Measurements from ENCODE around the gene ARID5A. TPM values are rescaled to one million over a fixed set of nuclear protein-coding genes. Genes with fewer than 3 reads are reported as not detected.
A peak's percentile ranks its signal among the peaks of the same experiment; 100 is the strongest.

Gene ARID5A, protein sequence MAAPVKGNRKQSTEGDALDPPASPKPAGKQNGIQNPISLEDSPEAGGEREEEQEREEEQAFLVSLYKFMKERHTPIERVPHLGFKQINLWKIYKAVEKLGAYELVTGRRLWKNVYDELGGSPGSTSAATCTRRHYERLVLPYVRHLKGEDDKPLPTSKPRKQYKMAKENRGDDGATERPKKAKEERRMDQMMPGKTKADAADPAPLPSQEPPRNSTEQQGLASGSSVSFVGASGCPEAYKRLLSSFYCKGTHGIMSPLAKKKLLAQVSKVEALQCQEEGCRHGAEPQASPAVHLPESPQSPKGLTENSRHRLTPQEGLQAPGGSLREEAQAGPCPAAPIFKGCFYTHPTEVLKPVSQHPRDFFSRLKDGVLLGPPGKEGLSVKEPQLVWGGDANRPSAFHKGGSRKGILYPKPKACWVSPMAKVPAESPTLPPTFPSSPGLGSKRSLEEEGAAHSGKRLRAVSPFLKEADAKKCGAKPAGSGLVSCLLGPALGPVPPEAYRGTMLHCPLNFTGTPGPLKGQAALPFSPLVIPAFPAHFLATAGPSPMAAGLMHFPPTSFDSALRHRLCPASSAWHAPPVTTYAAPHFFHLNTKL
- total RNA-seq (2016; rRNA removed; fragmentation: Illumina TruSeq; extraction: Trizol) (8.0 and 9.5 TPM in 2 replicates), polyA plus RNA-seq (2011; rRNA removed) (6.0 and 7.4 TPM in 2 replicates), polyA minus RNA-seq (2011; rRNA and poly(A)+ RNA removed; ENCODE audit: low replicate concordance) (1.4 and 6.4 TPM in 2 replicates), Bru-seq, nascent RNA (percentile 52 among the genes with signal in this experiment), BruChase-seq, experiment 1, labeled RNA remaining after a 6-hour chase (percentile 51 among the genes with signal in this experiment), BruChase-seq, experiment 2, labeled RNA remaining after a 2-hour chase (percentile 52 among the genes with signal in this experiment)
- total RNA-seq (2016; cell fraction: cytosol; rRNA removed; fragmentation: Illumina TruSeq; extraction: Trizol; ENCODE audit: low read depth): 2.9 and 3.5 TPM in 2 replicates
- total RNA-seq (2016; cell fraction: insoluble cytoplasmic fraction; rRNA removed; fragmentation: Illumina TruSeq; extraction: Trizol): 8.1 and 9.8 TPM in 2 replicates
- 6.9 and 8.7 TPM in 2 replicates for total RNA-seq (2016; cell fraction: membrane; rRNA removed; fragmentation: Illumina TruSeq; extraction: Trizol)
- 7.0 and 7.5 TPM in 2 replicates for total RNA-seq (2016; cell fraction: nucleus; rRNA removed; fragmentation: Illumina TruSeq; extraction: Trizol)
- 3.4 and 7.0 TPM in 2 replicates for polyA plus RNA-seq (2011; cell fraction: cytosol; rRNA removed)
- polyA plus RNA-seq (2011; cell fraction: nucleus; rRNA removed): 11.9 and 13.3 TPM in 2 replicates
- 4.7 and 5.3 TPM in 2 replicates for polyA plus RNA-seq (2012)
- 3.1 and 4.1 TPM in 2 replicates for polyA plus RNA-seq (2016; cell fraction: cytosol; fragmentation: Illumina TruSeq; extraction: Trizol; ENCODE audit: low read depth)
- polyA plus RNA-seq (2016; cell fraction: insoluble cytoplasmic fraction; fragmentation: Illumina TruSeq; extraction: Trizol; ENCODE audit: low read depth): 9.9 and 12.2 TPM in 2 replicates
- polyA plus RNA-seq (2016; cell fraction: membrane; fragmentation: Illumina TruSeq; extraction: Trizol; ENCODE audit: low read depth): 6.1 and 8.5 TPM in 2 replicates
- polyA plus RNA-seq (2016; cell fraction: nucleus; fragmentation: Illumina TruSeq; extraction: Trizol; ENCODE audit: insufficient read depth, low read depth): 12.7 and 13.7 TPM in 2 replicates
- polyA minus RNA-seq (2011; cell fraction: cytosol; rRNA and poly(A)+ RNA removed): 3.0 and 4.0 TPM in 2 replicates
- polyA minus RNA-seq (2011; cell fraction: nucleus; rRNA and poly(A)+ RNA removed): 3.2 and 4.2 TPM in 2 replicates
- long read RNA-seq, experiment 1, transcript ARID5A-201 (7 exons, 2,188 nt): major isoform, 6 of 31 reads
- long read RNA-seq, experiment 1, transcript ARID5A-202 (6 exons, 2,038 nt): major isoform, 6 of 31 reads
- long read RNA-seq, experiment 1, partial matches to known transcripts: 14 of 31 reads
- long read RNA-seq, experiment 1, other reads (novel, unspliced or antisense): 4 of 31 reads
- long read RNA-seq, experiment 2, partial matches to known transcripts: 22 of 26 reads
- long read RNA-seq, experiment 2, other reads (novel, unspliced or antisense): 2 of 26 reads

DNA sequence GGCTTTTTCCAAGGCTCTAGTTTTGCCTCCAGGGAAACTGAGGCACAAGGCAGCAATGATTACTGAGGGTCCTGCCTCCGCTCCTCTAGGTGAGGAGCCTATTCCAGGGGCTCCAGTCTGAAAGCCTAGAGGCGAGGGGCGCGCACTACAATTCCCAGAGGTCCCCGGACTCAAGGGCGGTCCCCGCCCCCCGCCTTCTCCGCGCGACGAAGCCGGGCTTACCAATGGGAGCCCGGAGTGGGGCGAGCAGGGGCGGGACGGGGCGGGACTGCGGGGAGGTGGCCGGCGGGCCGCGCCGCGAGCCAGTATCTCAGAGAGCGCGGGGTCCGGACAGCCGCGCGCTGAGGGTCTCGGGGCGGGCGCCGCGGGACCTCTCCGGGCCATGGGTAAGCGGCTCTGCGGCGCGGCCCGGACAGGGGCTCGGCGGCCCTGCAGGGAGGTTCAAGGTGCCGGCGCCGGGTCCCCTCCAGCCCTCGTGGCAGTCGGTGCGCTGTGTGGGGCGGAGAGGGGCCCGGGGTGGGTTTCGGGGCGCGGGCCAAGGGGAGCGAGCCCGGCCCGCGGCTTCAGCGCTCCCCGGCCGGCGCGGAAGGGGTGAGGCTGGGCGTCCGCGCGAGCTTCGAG, at the start of gene ARID5A:
TSS of gene ARID5A (plus strand) at position 308 of the 621 bp plus-strand sequence. CDS start at position 383, 75 bp downstream.
- peak within 1 kb of the TSS; percentile 45 for H3K9ac ChIP-seq (ENCODE audit: insufficient read depth, low read depth, low read length)
- TF ChIP-seq RBFOX2 (IDR thresholded peaks at IDR 0.05; ENCODE audit: low read depth, low read length) (peak; percentile 80), ZBTB42 (CRISPR knock-in tag; IDR thresholded peaks at IDR 0.05) (peak; percentile 46; the same call in 1 of the 2 replicates), HNRNPLL (IDR thresholded peaks at IDR 0.05; ENCODE audit: low read depth, low read length, poor library complexity, severe bottlenecking) (no peak), NAIF1 (CRISPR knock-in tag; IDR thresholded peaks at IDR 0.05; ENCODE audit: borderline replicate concordance) (no peak), ZBTB21 (CRISPR knock-in tag; IDR thresholded peaks at IDR 0.05) (no peak), SIX4 (CRISPR knock-in tag; IDR thresholded peaks at IDR 0.05) (0 out of 2 replicates have a peak, but pooled peaks have one; percentile 17), ZFAT (CRISPR knock-in tag; conservative IDR thresholded peaks at IDR 0.05) (0 out of 2 replicates have a peak, but pooled peaks have one; percentile 58), ZNF317 (CRISPR knock-in tag; IDR thresholded peaks at IDR 0.05) (peak; percentile 40; the same call in 1 of the 2 replicates), NFYB (CRISPR knock-in tag; IDR thresholded peaks at IDR 0.05) (peak; percentile 91), ZNF484 (CRISPR knock-in tag; IDR thresholded peaks at IDR 0.05; ENCODE audit: borderline replicate concordance, low read depth) (no peak), ERF (CRISPR knock-in tag; IDR thresholded peaks at IDR 0.05) (peak; percentile 72)
- TF ChIP-seq, protein P1, sequence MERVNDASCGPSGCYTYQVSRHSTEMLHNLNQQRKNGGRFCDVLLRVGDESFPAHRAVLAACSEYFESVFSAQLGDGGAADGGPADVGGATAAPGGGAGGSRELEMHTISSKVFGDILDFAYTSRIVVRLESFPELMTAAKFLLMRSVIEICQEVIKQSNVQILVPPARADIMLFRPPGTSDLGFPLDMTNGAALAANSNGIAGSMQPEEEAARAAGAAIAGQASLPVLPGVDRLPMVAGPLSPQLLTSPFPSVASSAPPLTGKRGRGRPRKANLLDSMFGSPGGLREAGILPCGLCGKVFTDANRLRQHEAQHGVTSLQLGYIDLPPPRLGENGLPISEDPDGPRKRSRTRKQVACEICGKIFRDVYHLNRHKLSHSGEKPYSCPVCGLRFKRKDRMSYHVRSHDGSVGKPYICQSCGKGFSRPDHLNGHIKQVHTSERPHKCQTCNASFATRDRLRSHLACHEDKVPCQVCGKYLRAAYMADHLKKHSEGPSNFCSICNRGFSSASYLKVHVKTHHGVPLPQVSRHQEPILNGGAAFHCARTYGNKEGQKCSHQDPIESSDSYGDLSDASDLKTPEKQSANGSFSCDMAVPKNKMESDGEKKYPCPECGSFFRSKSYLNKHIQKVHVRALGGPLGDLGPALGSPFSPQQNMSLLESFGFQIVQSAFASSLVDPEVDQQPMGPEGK (CRISPR knock-in tag; IDR thresholded peaks at IDR 0.05): peak; percentile 42

More for the DNA sequence above, at the start of gene ARID5A:
- in situ Hi-C loops (cut with HindIII; ENCODE audit: extremely low pct_ligation_motif_present, low pct_unique_long_range_greater_than_20kb): no loop called here
- Histone ChIP-seq H3K4me1 (ENCODE audit: insufficient read depth, low read length) (peaks cover 52% of the 10 kb centered on the region), H3K79me2 (ENCODE audit: insufficient read depth, low read length) (no peaks in the 10 kb centered on the region), H4K20me1 (ENCODE audit: insufficient read depth, low read length) (no peaks in the 10 kb centered on the region; the same call in 1 of the 2 replicates), H3K9me3 (ENCODE audit: low read length) (no peaks in the 10 kb centered on the region), H3K4me2 (ENCODE audit: low read depth, low read length) (peak within 1 kb of the TSS; percentile 96), H3K36me3 (replicated peaks in 1 of 2; ENCODE audit: control insufficient read depth in 1 of 2, insufficient read depth in 2 of 2, low read length in 2 of 2) (no peaks in the 10 kb centered on the region), H3K27ac (ENCODE audit: extremely low read length, insufficient read depth, low read length) (no peak within 1 kb of the TSS), H2AFZ (ENCODE audit: low read length) (peak within 1 kb of the TSS; percentile 85), H3K4me3 (replicated peaks in 1 of 3; ENCODE audit: insufficient read depth in 1 of 3, low read depth in 2 of 3, low read length in 3 of 3) (peak within 1 kb of the TSS; percentile 70 to 79 (median 74)), H3K27me3 (ENCODE audit: control insufficient read depth in 1 of 2, insufficient read depth in 2 of 2, low read length in 2 of 2) (peaks cover 3 to 37% of the 10 kb centered on the region in 2 experiments; a peak in 4 of 5 replicates)
- ChIA-PET POLR2A (interaction anchor here (0.7 kb wide), 1 partner anchor 280 kb away, joined by 3 read pairs; the partner anchor contains the start of gene CNNM3), CTCF (ENCODE audit: low intra/inter-chr PET ratio, low total read pairs) (interaction anchor here (1.1 kb wide), 1 partner anchor 13 kb away, joined by 3 read pairs; no protein-coding TSS in a partner anchor)
- intact Hi-C loops (cut with micrococcal nuclease; ENCODE audit: unreplicated experiment): loop anchor here (5.0 kb wide), 1 partner anchor 226 kb away; the partner anchor contains the start of gene CNNM4
- 1% methylated on average over 47 of the region's 69 CpGs for WGBS (ENCODE audit: low lambda C conversion rate)
- BruUV-seq (replicated peaks): no TSS peak
- ATAC-seq: peak; percentile 90
- DNase-seq (ENCODE audit: low spot score): peak; percentile 87
- FAIRE-seq: no peak
